Activated T-cell treated with anti-CD3 and anti-CD28 coated beads, Interleukin-2, amount 50 U/mL, for 24 hours (primary cell): Measurements from ENCODE around the gene TLE7.

Experiments used
- DNase-seq: peaks from one replicate; pipeline ENCODE4 v3.0.0-alpha.2; 2020
- H3K27ac Mint-ChIP-seq: 2 replicates; pipeline ENCODE4 v1.8.0; 2020; ENCODE audit warnings: mild to moderate bottlenecking, mixed read lengths
- H3K27me3 Mint-ChIP-seq: 2 replicates; pipeline ENCODE4 v1.8.0; 2020; ENCODE audit warnings: mixed read lengths
- H3K36me3 Mint-ChIP-seq: 2 replicates; pipeline ENCODE4 v1.8.0; 2020; ENCODE audit warnings: low read depth, mixed read lengths
- H3K4me1 Mint-ChIP-seq: 2 replicates; pipeline ENCODE4 v1.8.0; 2020; ENCODE audit warnings: low read depth, mixed read lengths
- H3K4me3 Mint-ChIP-seq: 2 replicates; pipeline ENCODE4 v1.8.0; 2020; ENCODE audit warnings: mild to moderate bottlenecking, moderate library complexity, mixed read lengths
- H3K9me3 Mint-ChIP-seq: 2 replicates; pipeline ENCODE4 v1.8.0; 2020; ENCODE audit warnings: mixed read lengths

Gene TLE7

GRCh38 chr16:71461686-71462648 lies 20.1 kb upstream of the TLE7 start, which contains the start of gene ZNF23:
ZNF23 (minus strand) TSS chr16:71462247; CDS start chr16:71456796, 5,451 bp downstream.
- Mint-ChIP-seq H3K4me1 (peaks cover 29% of the 10 kb centered on the region), H3K36me3 (peaks cover 12% of the 10 kb centered on the region), H3K9me3 (no peaks in the 10 kb centered on the region), H3K4me3 (peak within 1 kb of the TSS; percentile 91), H3K27me3 (no peaks in the 10 kb centered on the region), H3K27ac (peak within 1 kb of the TSS; percentile 96)
- DNase-seq: peak; percentile 91

GRCh38 chr16:71460941-71461340 lies 19.1 kb upstream of the TLE7 start:
- no peak overlapping the region for H3K27ac Mint-ChIP-seq
- H3K4me1 Mint-ChIP-seq: peaks cover 29% of the 10 kb centered on the region
- peak overlapping the region; percentile 91 for H3K4me3 Mint-ChIP-seq
- DNase-seq: no peak
- H3K27me3 Mint-ChIP-seq: no peaks in the 10 kb centered on the region
- H3K9me3 Mint-ChIP-seq: no peaks in the 10 kb centered on the region
- peaks cover 21% of the 10 kb centered on the region for H3K36me3 Mint-ChIP-seq

- peak overlapping the region; percentile 91 for H3K4me3 Mint-ChIP-seq
- H3K27me3 Mint-ChIP-seq: no peaks in the 10 kb centered on the region
- no peak for DNase-seq
- no peak overlapping the region for H3K27ac Mint-ChIP-seq
- H3K36me3 Mint-ChIP-seq: peaks cover 28% of the 10 kb centered on the region
- peaks cover 29% of the 10 kb centered on the region for H3K4me1 Mint-ChIP-seq
- no peaks in the 10 kb centered on the region for H3K9me3 Mint-ChIP-seq
Measured at GRCh38 chr16:71460236-71460635, 18.4 kb upstream of the TLE7 start.

- peaks cover 29% of the 10 kb centered on the region for H3K4me1 Mint-ChIP-seq
- H3K36me3 Mint-ChIP-seq: peaks cover 35% of the 10 kb centered on the region
- no peaks in the 10 kb centered on the region for H3K27me3 Mint-ChIP-seq
- no peak overlapping the region for H3K27ac Mint-ChIP-seq
- no peak overlapping the region for H3K4me3 Mint-ChIP-seq
- DNase-seq: no peak
- no peaks in the 10 kb centered on the region for H3K9me3 Mint-ChIP-seq
Measured at GRCh38 chr16:71459510-71459909, 17.7 kb upstream of the TLE7 start.

- peaks cover 55% of the 10 kb centered on the region for H3K36me3 Mint-ChIP-seq
- H3K27me3 Mint-ChIP-seq: no peaks in the 10 kb centered on the region
- no peak overlapping the region for H3K27ac Mint-ChIP-seq
- H3K9me3 Mint-ChIP-seq: peaks cover 17% of the 10 kb centered on the region
- H3K4me3 Mint-ChIP-seq: no peak overlapping the region
- H3K4me1 Mint-ChIP-seq: peaks cover 17% of the 10 kb centered on the region
- no peak for DNase-seq
Measured at GRCh38 chr16:71456801-71457200, 14.9 kb upstream of the TLE7 start.

- no peak overlapping the region for H3K4me3 Mint-ChIP-seq
- H3K27ac Mint-ChIP-seq: no peak overlapping the region
- DNase-seq: no peak
Measured at GRCh38 chr16:71453036-71453435, 11.2 kb upstream of the TLE7 start.

GRCh38 chr16:71449020-71449419 lies 7.2 kb upstream of the TLE7 start:
- H3K27me3 Mint-ChIP-seq: no peaks in the 10 kb centered on the region
- H3K27ac Mint-ChIP-seq: no peak overlapping the region
- DNase-seq: no peak
- no peaks in the 10 kb centered on the region for H3K4me1 Mint-ChIP-seq
- H3K36me3 Mint-ChIP-seq: peaks cover 81% of the 10 kb centered on the region
- no peak overlapping the region for H3K4me3 Mint-ChIP-seq
- peaks cover 59% of the 10 kb centered on the region for H3K9me3 Mint-ChIP-seq

More at GRCh38 chr16:71453036-71453435, 11.2 kb upstream of the TLE7 start:
- peaks cover 88% of the 10 kb centered on the region for H3K36me3 Mint-ChIP-seq
- peaks cover 43% of the 10 kb centered on the region for H3K9me3 Mint-ChIP-seq
- no peaks in the 10 kb centered on the region for H3K4me1 Mint-ChIP-seq
- no peaks in the 10 kb centered on the region for H3K27me3 Mint-ChIP-seq

GRCh38 chr16:71448274-71448866 lies 6.5 kb upstream of the TLE7 start:
- DNase-seq: no peak
- Mint-ChIP-seq H3K4me3 (no peak overlapping the region), H3K27ac (no peak overlapping the region), H3K9me3 (peaks cover 63% of the 10 kb centered on the region), H3K27me3 (no peaks in the 10 kb centered on the region), H3K4me1 (no peaks in the 10 kb centered on the region), H3K36me3 (peaks cover 74% of the 10 kb centered on the region)

- H3K9me3 Mint-ChIP-seq: peaks cover 28% of the 10 kb centered on the region
- no peak for DNase-seq
- no peak overlapping the region for H3K4me3 Mint-ChIP-seq
Measured at GRCh38 chr16:71443714-71444113, 1.9 kb upstream of the TLE7 start.

GRCh38 chr16:71441348-71442050 lies 355 bp downstream of the TLE7 start:
- no peaks in the 10 kb centered on the region for H3K4me1 Mint-ChIP-seq
- H3K4me3 Mint-ChIP-seq: no peak overlapping the region
- H3K27me3 Mint-ChIP-seq: peaks cover 37% of the 10 kb centered on the region
- peaks cover 16% of the 10 kb centered on the region for H3K9me3 Mint-ChIP-seq
- H3K27ac Mint-ChIP-seq: no peak overlapping the region
- peak; percentile 61 for DNase-seq
- H3K36me3 Mint-ChIP-seq: peaks cover 6% of the 10 kb centered on the region

More at GRCh38 chr16:71443714-71444113, 1.9 kb upstream of the TLE7 start:
- Mint-ChIP-seq H3K27me3 (peaks cover 21% of the 10 kb centered on the region), H3K4me1 (no peaks in the 10 kb centered on the region), H3K27ac (no peak overlapping the region), H3K36me3 (peaks cover 28% of the 10 kb centered on the region)

- Mint-ChIP-seq H3K27ac (no peak overlapping the region), H3K4me1 (no peaks in the 10 kb centered on the region), H3K27me3 (peaks cover 38% of the 10 kb centered on the region), H3K4me3 (no peak overlapping the region), H3K9me3 (peaks cover 14% of the 10 kb centered on the region), H3K36me3 (peaks cover 5% of the 10 kb centered on the region)
- no peak for DNase-seq
Measured at GRCh38 chr16:71440669-71441347, 1.0 kb downstream of the TLE7 start.

GRCh38 chr16:71439523-71439922 lies 2.3 kb downstream of the TLE7 start:
- H3K4me3 Mint-ChIP-seq: no peak overlapping the region
- no peak overlapping the region for H3K27ac Mint-ChIP-seq
- H3K4me1 Mint-ChIP-seq: no peaks in the 10 kb centered on the region
- H3K9me3 Mint-ChIP-seq: peaks cover 8% of the 10 kb centered on the region
- peaks cover 38% of the 10 kb centered on the region for H3K27me3 Mint-ChIP-seq
- H3K36me3 Mint-ChIP-seq: no peaks in the 10 kb centered on the region
- no peak for DNase-seq

GRCh38 chr16:71436473-71436872 lies 5.4 kb downstream of the TLE7 start:
- Mint-ChIP-seq H3K9me3 (no peaks in the 10 kb centered on the region), H3K27ac (no peak overlapping the region), H3K4me1 (no peaks in the 10 kb centered on the region), H3K4me3 (no peak overlapping the region), H3K27me3 (peaks cover 55% of the 10 kb centered on the region), H3K36me3 (no peaks in the 10 kb centered on the region)
- DNase-seq: no peak

- no peak overlapping the region for H3K4me3 Mint-ChIP-seq
- H3K4me1 Mint-ChIP-seq: no peaks in the 10 kb centered on the region
- H3K9me3 Mint-ChIP-seq: no peaks in the 10 kb centered on the region
- H3K27ac Mint-ChIP-seq: no peak overlapping the region
- no peaks in the 10 kb centered on the region for H3K36me3 Mint-ChIP-seq
- peaks cover 50% of the 10 kb centered on the region for H3K27me3 Mint-ChIP-seq
- DNase-seq: no peak
Measured at GRCh38 chr16:71432906-71433305, 8.9 kb downstream of the TLE7 start.
